Measurements from ENCODE around the gene GSN.

DNA sequence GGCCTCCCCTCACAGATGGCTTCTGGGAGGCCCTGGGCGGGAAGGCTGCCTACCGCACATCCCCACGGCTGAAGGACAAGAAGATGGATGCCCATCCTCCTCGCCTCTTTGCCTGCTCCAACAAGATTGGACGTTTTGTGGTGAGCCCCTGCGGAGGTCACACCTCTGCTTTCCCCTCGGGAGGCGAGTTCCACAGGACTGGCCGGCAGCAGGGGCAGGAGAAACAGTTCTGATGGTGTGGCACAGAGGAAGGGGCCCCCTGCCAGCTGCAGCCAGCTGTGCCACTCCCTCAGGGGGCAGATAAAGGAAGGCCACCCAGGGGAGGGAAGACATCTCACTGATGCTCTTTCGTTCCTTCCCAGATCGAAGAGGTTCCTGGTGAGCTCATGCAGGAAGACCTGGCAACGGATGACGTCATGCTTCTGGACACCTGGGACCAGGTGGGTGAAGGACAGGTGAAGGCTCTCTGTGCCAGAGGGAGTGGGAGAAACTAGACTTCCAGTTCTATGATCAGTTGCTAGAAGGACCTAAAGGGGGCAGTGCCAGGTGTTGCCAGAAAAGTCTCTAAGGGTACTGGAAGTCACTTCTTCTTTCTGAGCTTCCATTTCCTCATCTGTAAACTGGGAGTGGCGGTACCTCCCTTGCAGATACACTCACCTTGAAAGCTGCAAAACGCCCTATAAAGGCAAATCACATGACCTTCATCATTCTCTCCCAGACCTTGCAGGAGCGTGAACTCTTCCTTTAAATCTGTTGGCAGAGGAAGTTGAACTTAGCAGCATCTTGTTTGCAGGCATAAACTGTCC, 61.1 kb downstream of the GSN start:
- TF ChIP-seq JUNB (IDR thresholded peaks at IDR 0.05) (no peak), RFX5 (IDR thresholded peaks at IDR 0.05) (no peak), RAD21 (conservative IDR thresholded peaks at IDR 0.05 in 1 of 2, IDR thresholded peaks at IDR 0.05 in 1 of 2) (no peak), POLR2A (IDR thresholded peaks at IDR 0.05; ENCODE audit: low read length) (no peak), NFE2L2 (conservative IDR thresholded peaks at IDR 0.05; ENCODE audit: low read length) (no peak), HEYL (CRISPR knock-in tag; IDR thresholded peaks at IDR 0.05) (no peak), MYC (IDR thresholded peaks at IDR 0.05; ENCODE audit: borderline replicate concordance, low read length) (no peak), EP300 (IDR thresholded peaks at IDR 0.05) (no peak)
- TF ChIP-seq, protein P1, sequence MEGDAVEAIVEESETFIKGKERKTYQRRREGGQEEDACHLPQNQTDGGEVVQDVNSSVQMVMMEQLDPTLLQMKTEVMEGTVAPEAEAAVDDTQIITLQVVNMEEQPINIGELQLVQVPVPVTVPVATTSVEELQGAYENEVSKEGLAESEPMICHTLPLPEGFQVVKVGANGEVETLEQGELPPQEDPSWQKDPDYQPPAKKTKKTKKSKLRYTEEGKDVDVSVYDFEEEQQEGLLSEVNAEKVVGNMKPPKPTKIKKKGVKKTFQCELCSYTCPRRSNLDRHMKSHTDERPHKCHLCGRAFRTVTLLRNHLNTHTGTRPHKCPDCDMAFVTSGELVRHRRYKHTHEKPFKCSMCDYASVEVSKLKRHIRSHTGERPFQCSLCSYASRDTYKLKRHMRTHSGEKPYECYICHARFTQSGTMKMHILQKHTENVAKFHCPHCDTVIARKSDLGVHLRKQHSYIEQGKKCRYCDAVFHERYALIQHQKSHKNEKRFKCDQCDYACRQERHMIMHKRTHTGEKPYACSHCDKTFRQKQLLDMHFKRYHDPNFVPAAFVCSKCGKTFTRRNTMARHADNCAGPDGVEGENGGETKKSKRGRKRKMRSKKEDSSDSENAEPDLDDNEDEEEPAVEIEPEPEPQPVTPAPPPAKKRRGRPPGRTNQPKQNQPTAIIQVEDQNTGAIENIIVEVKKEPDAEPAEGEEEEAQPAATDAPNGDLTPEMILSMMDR (IDR thresholded peaks at IDR 0.05): no peak
- TF ChIP-seq, protein P2, sequence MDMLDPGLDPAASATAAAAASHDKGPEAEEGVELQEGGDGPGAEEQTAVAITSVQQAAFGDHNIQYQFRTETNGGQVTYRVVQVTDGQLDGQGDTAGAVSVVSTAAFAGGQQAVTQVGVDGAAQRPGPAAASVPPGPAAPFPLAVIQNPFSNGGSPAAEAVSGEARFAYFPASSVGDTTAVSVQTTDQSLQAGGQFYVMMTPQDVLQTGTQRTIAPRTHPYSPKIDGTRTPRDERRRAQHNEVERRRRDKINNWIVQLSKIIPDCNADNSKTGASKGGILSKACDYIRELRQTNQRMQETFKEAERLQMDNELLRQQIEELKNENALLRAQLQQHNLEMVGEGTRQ (IDR thresholded peaks at IDR 0.05): no peak

All from A549 (cell line).